ENCODE measurements around the gene GRIK1. TPM values are rescaled to one million over a fixed set of nuclear protein-coding genes. Genes with fewer than 3 reads are reported as not detected.

The GRIK1 gene
- total RNA-seq, 1 donor from 2014 or later: not detected

DNA sequence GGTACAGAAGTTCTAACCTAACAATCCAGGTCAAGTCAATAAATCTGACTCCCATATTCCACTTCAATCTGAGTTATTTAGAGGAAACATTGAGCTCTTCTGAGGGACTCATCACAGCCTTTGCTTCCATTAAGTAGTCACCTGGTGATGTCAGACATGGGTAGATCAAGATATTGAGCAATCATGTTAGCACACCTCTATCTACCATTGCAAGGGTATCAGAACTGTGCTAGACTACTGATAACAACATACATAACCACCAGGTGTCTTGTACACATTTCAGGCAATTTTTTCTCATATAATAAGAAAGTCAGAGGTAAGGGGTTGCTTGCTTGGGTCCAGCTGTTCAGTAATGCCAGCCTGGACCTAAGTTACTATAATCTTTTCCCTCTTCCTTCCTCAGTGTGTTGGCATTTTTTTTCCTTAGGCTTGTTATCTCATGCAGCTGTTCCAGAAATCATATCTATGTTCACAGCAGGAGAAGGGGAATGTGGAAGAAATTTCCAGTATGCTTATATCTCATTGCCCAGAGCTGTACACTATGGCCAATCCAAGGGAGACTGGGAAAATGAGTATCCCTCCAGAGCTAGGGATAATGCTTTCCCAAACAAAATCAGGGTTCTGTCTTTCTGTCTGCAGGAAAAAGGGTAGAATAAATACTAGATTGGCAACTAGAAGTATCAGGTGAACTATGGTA lies 52.3 kb downstream of the GRIK1 start:
- H3K27me3 Mint-ChIP-seq (ENCODE audit: unreplicated experiment): peaks cover 1% of the 10 kb centered on the region
- no peaks in the 10 kb centered on the region for H3K4me1 Mint-ChIP-seq (ENCODE audit: unreplicated experiment)
- H3K4me3 Mint-ChIP-seq (ENCODE audit: unreplicated experiment): no peak overlapping the region
- no peak for DNase-seq (ENCODE audit: low spot score)
- H3K9me3 Mint-ChIP-seq (ENCODE audit: unreplicated experiment): no peaks in the 10 kb centered on the region
- H3K27ac Mint-ChIP-seq (ENCODE audit: unreplicated experiment): no peak overlapping the region
- no peaks in the 10 kb centered on the region for H3K36me3 Mint-ChIP-seq (ENCODE audit: low read depth, unreplicated experiment)
- TF ChIP-seq, protein P1, sequence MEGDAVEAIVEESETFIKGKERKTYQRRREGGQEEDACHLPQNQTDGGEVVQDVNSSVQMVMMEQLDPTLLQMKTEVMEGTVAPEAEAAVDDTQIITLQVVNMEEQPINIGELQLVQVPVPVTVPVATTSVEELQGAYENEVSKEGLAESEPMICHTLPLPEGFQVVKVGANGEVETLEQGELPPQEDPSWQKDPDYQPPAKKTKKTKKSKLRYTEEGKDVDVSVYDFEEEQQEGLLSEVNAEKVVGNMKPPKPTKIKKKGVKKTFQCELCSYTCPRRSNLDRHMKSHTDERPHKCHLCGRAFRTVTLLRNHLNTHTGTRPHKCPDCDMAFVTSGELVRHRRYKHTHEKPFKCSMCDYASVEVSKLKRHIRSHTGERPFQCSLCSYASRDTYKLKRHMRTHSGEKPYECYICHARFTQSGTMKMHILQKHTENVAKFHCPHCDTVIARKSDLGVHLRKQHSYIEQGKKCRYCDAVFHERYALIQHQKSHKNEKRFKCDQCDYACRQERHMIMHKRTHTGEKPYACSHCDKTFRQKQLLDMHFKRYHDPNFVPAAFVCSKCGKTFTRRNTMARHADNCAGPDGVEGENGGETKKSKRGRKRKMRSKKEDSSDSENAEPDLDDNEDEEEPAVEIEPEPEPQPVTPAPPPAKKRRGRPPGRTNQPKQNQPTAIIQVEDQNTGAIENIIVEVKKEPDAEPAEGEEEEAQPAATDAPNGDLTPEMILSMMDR (IDR thresholded peaks at IDR 0.05; ENCODE audit: unreplicated experiment): no peak

DNA sequence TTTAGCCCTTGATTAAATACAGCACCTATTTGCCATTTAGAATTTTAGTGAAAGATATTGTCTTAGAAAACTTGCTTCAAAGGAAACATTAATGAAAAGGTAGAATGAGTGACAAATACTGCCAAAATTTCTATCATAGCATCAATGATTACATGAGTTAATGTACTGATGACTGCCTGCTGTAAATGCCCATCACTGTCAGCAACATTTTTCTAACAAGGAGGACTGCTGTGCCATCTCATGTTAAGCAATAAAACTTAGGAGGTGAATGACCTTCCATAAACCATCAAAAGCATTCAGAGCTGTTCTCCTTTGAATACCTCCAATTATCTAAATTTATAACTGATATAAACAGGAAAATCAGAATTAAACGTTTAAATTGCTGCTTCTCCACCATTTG lies 54.3 kb downstream of the GRIK1 start:
- Mint-ChIP-seq H3K9me3 (ENCODE audit: unreplicated experiment) (no peaks in the 10 kb centered on the region), H3K4me1 (ENCODE audit: unreplicated experiment) (no peaks in the 10 kb centered on the region), H3K4me3 (ENCODE audit: unreplicated experiment) (no peak overlapping the region), H3K27ac (ENCODE audit: unreplicated experiment) (no peak overlapping the region), H3K27me3 (ENCODE audit: unreplicated experiment) (peaks cover 1% of the 10 kb centered on the region), H3K36me3 (ENCODE audit: low read depth, unreplicated experiment) (no peaks in the 10 kb centered on the region)
- DNase-seq (ENCODE audit: low spot score): no peak
- TF ChIP-seq, protein P1 (IDR thresholded peaks at IDR 0.05; ENCODE audit: unreplicated experiment): no peak

DNA sequence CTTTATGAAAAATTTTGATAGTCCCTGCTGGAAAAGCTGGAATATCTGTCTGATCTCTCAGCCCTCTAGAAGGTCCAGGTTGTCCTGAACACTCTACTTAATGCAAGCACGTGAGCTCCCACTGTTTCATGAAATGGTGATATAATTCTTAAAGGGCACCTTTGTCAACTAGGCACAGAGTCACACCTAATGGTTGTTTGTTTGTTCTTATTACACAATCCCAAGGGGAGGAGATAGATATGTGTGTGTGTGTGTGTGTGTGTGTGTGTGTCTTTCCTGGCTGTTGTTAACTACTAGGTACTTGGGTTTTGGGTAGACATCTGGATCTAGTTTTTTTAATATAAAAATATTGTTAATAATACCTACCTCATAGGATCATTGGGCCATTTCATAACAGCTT lies 63.9 kb downstream of the GRIK1 start:
- H3K4me1 Mint-ChIP-seq (ENCODE audit: unreplicated experiment): no peaks in the 10 kb centered on the region
- DNase-seq (ENCODE audit: low spot score): no peak
- H3K27me3 Mint-ChIP-seq (ENCODE audit: unreplicated experiment): peaks cover 2% of the 10 kb centered on the region
- no peak overlapping the region for H3K4me3 Mint-ChIP-seq (ENCODE audit: unreplicated experiment)
- H3K27ac Mint-ChIP-seq (ENCODE audit: unreplicated experiment): no peak overlapping the region
- TF ChIP-seq, protein P1 (IDR thresholded peaks at IDR 0.05; ENCODE audit: unreplicated experiment): no peak
- no peaks in the 10 kb centered on the region for H3K36me3 Mint-ChIP-seq (ENCODE audit: low read depth, unreplicated experiment)
- H3K9me3 Mint-ChIP-seq (ENCODE audit: unreplicated experiment): peaks cover 6% of the 10 kb centered on the region

DNA sequence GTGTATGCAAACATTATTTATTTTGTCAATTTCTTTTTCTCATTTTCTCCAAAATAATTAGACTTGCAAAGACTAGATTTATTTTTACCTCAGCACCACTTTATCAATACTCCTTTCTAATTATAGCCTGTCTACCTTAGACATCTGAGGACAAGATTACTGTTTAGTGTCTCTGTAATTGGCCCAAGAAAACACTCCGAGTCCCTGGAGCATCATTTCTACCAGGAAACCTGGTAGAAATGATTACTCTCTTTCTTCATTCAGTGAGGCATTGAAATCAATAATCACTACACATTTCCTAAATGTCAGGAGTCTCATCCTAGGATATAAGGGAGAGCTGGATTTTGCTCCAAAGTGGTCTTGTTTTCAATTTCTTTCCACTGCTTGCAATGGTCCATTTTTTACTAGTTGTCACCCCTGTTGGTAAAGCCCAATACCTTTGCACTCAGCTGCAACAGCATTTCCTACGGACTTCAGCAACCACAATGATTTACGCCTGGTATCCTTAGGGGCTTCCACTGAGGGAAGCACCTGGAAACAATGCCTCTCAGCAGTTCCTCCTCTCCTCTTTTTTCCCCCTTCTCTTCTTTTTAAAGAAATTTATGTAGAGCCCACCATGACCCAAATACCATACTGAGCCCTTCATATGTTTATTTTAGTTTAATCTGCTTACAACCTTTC lies 64.6 kb downstream of the GRIK1 start:
- TF ChIP-seq, protein P1 (IDR thresholded peaks at IDR 0.05; ENCODE audit: unreplicated experiment): no peak
- H3K36me3 Mint-ChIP-seq (ENCODE audit: low read depth, unreplicated experiment): no peaks in the 10 kb centered on the region
- DNase-seq (ENCODE audit: low spot score): no peak
- H3K4me3 Mint-ChIP-seq (ENCODE audit: unreplicated experiment): no peak overlapping the region
- H3K4me1 Mint-ChIP-seq (ENCODE audit: unreplicated experiment): no peaks in the 10 kb centered on the region
- H3K27ac Mint-ChIP-seq (ENCODE audit: unreplicated experiment): no peak overlapping the region
- H3K9me3 Mint-ChIP-seq (ENCODE audit: unreplicated experiment): peaks cover 6% of the 10 kb centered on the region
- H3K27me3 Mint-ChIP-seq (ENCODE audit: unreplicated experiment): peaks cover 2% of the 10 kb centered on the region

DNA sequence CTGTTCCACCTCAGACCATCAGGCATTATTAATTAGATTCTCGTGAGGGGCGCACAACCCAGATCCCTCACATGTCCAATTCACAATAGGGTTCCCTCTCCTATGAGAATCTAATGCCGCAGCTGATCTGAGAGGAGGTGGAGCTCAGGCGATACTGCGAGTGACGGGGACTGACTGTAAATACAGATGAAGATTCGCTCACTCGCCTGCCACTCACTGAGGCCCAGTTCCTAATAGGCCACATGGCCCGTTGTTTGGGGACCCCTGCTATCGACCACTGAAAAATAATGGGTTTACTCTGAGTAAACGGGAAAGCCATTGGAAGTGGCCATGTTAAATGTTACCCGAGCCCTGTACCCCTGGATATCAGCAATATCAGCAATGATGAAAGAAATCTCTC lies 65.9 kb downstream of the GRIK1 start:
- TF ChIP-seq, protein P1 (IDR thresholded peaks at IDR 0.05; ENCODE audit: unreplicated experiment): no peak
- no peak for DNase-seq (ENCODE audit: low spot score)
- Mint-ChIP-seq H3K9me3 (ENCODE audit: unreplicated experiment) (peaks cover 6% of the 10 kb centered on the region), H3K4me1 (ENCODE audit: unreplicated experiment) (no peaks in the 10 kb centered on the region), H3K4me3 (ENCODE audit: unreplicated experiment) (no peak overlapping the region), H3K27me3 (ENCODE audit: unreplicated experiment) (peaks cover 2% of the 10 kb centered on the region), H3K27ac (ENCODE audit: unreplicated experiment) (no peak overlapping the region), H3K36me3 (ENCODE audit: low read depth, unreplicated experiment) (no peaks in the 10 kb centered on the region)
